HPDE6-E6E7 (cell line): Measurements from ENCODE around the gene SCAMP5.

Source experiments
- DNase-seq: peaks from one replicate; pipeline ENCODE4 v3.0.0; 2011; ENCODE audit warnings: missing footprints; ENCODE audit errors: extremely low spot score

SCAMP5 gene

DNA sequence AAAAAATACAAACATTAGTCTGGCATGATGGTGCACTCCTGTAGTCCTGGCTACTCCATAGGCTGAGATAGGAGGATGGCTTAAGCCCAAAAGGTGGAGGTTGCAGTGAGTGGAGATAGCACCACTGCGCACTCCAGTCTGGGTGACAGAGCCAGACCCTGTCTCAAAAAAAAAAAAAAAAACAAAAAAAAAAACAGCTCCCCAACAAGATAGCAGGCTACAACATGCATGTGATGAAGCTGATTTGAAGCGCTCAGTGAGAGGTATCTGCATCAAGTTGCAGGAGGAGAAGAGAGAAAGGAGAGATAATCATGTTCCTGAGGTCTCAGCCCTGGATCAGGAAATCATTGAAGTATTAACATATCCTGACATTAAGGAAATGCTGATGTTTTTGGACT is 27.4 kb downstream of the SCAMP5 start:
- no peak for DNase-seq

DNA sequence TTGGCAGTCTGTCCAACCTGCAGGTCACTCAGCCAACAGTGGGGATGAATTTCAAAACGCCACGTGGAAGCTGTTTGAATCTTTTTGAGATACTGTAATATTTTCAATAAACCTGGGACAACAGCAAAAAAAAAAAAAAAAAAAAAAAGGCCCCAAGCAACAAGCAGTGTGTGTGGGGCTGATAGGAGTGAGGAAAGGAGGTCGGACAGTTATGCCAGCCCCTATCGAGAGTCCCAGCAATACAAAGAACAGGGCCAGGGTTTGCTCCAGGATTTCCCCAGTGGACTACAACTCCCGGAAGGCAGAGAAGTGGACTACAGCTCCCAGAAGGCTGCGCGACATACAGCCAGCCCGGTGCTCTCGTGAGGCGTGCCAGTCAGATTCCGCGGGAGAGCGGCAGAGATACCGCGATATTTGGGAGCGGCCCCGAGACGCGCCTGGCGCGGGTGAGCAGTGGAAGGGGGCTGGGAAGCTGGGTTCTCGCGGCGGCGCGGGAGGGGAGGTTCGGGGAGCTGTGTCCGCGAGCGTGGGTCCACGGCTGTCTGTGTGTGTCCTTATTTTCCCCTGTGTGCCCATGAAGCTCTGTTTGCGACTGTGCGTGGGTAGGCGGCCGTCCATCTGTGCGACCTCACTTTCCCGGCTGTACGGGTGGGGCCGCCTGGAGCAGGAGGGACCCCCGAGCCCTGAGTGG is 28.0 kb downstream of the SCAMP5 start, which contains the start of gene PPCDC:
Gene PPCDC (plus strand): TSS at position 410 of the 691 bp plus-strand sequence. CDS start 4,729 bp downstream, outside the sequence.
- peak; percentile 100 for DNase-seq

DNA sequence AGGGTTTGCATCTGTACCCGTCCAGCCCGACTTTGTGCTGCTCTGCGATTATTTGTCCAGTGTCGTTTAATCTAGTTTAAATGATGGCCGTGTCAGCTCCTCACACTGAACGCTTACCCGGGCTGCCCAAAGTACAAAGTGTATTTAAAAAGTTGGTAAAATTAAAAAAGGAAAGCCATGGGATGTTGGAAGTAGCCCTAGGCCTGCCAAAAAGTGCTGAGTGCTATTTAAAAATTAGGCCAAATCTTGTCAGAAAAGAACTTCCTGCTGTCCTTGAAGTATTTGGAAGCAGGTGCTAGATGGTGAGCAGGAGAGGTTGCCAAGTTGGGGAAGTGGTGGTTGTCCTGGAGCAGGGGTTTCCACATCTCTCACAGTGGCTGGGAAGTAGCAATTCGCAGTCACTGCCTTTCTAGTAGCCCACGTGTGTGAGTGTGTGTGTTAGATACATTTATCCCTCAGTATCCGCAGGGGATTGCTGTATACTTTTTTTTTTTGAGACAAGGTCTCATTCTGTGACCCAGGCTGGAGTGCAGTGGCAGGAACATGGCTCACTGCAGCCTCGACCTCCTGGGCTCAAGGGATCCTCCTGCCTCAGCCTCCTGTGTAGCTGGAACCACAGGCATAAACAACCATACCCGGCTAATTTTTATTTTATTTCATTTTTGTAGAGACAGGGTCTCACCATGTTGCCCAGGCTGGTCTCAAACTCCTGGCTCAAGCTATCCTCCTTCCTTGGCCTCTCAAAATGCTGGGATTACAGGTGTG is 28.7 kb downstream of the SCAMP5 start:
- DNase-seq: no peak

DNA sequence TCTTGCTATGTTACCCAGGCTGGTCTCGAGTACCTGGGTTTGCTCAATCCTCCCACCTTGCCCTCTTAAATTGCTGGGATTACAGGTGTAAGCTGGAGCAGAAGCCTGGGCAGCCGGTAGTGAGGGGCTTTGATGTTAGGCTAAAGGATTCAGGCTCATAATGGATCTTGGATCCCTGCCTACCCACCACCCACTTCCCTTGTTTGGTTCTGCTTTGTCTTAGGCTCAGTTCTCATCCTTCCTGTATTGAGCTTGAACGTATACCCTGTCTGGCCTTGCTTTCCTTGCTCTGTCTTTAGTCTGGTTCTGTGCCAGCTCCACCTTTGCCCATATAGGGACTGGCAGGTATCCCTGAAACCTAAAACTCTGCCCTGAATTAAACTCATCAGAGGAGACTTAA is 29.7 kb downstream of the SCAMP5 start:
- DNase-seq: no peak

DNA sequence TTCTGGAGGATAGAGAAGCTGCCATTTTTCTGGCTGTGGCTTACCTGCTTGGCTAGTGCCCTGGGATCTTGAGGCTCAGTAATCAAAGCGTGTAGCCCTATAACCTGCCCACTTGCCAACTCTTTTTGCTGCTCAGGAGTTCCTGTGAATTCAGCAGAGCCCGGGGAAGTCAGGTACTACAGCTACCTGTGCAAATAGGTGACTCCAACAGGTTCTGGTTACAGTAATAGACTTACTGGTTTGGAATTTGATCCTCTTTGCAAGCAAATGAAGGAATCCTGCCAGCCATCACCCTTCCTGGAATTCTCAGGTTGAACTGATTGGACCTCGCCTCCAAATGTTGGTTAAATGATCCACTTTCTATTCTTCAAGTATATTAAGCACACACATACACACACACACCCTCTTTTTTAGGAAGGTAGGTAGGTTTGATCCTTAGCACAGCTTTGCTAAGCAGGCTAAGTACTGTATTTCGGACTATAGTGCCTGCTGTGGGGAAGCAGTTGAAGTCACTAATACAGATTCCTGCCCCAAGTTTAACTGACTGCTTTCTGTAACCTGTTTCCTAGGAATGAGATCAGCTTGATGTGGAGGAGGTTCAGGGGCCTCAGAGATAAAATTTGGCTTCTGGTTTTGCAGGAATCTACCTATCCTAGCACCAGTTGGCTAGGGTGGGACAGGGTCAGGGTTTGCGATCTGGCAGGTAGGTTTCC is 30.3 kb downstream of the SCAMP5 start:
- no peak for DNase-seq

DNA sequence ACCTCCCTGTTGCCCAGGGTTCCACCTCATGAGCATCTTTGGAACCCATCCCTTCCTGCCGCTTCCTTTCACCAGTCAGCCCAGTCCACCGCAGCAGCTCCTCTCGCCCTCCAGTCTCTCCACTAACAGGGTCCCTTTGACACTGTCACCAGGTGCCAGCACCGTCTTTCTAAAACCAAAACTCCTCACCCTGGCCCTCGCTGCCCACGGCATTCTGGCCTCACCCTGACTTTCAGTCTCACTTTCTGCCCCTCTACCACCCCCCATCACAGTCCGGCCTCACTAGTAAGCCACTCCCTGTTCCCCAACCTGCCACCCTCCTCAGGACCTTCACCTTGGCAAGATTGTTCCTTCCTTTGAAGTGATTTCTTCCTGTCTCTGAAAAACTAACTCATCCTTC is 32.2 kb downstream of the SCAMP5 start:
- no peak for DNase-seq

DNA sequence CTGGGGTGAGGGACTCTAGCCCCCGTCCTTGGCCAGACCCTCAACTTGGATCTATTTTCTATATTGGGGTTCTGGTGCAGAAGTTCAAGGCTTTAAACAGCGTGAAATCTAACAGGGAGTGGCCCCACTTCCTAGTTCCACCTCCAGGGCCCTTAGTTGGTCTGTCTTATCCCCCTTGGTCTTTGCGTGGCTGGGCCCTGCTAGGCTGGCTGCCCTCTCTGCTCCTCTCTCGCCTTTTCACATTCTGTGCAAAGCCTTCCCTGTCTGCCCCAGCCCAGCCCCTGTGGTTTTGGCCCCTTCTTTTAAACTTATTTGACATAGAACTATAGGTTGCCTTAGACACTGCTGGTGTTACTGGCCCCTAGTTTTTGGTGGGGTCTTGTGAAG is 33.6 kb downstream of the SCAMP5 start:
- DNase-seq: no peak

DNA sequence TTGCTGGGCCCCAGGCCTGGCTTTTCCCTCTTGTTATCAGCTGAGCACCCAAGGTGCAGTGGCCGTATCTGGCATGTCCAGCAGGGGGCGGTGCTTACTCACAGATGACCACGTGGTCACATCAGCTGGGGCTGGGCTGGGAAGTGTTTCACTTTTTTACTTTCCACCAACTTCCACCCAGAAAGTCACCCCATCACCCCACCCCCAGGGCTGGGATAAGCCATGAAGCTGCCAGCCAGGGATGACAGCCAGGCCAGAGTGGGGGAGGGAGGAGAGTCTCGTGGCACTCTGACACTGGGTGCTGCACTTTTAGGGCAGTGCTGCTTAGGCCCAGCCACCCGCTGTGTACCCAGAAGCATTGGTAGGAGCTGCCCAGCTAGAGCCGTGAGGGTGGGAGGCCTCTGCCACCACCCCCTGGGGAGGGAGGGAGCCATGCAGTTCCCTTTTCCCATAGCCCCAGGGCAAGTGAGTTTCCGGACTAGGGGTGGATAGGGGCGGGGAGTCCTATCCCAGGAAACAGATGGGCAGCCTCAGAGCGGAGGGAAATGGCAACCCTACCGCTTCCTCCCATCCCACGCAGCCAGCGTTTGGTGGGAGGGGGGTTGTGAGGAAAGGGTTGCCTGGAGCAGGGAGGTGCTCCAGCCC is 34.1 kb downstream of the SCAMP5 start:
- DNase-seq: peak; percentile 79

DNA sequence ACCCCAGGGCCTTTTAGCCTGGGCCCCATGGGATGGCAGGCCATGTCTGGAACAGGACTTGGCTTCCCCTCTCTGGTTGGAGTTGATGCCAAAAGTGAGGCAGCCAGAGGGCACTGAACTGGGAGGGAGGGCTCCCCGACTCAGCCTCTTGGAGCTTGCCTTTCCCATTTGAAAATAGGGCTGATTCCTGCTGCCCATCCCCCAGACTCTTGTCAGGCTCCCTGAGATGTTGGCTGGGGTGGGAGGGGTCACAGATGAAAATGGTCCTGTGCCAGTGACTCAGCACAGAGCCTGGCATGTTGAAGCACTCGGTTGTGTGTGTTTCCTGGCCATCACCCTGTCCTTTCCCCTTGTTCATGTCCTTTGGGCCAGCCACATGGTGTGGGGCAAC is 34.7 kb downstream of the SCAMP5 start:
- no peak for DNase-seq

DNA sequence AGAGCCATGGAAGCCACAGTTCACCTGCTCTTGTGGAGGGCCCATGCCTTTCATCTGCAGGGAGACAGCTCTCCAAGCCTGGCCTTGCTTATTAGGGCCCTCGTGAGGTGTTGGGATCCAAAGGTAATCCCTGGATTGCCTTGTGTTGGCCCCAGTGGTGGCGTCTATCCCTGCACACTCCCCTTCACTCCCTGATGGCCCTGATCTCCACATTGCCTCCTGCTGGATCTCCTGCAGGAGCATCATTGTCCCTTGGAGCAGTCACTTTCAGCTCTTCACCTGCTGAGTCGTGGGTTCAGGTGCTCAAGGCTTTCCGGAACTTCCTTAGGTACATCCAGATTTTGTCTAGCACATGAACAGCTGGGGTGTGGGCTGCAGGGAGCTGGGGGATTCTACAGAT is 35.1 kb downstream of the SCAMP5 start:
- no peak for DNase-seq

DNA sequence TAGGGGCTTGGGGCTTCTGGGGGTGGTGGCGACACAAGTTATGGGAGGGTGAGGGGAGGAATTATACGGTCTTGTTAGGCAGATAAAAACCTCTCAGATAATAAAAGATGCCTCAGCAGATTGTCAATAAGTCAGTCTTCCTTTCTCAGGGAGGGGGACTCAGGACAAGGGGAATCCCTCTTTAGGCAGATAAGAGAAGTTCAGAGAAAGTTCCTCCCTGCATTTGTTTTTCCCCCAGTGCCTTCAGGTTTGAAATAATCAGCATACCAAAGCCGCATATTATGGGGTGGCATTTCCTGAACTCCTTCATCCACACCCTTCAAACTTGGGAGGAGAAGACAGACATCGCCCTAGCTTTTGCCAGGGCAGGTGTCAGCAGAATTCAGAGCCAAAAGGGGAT is 36.5 kb downstream of the SCAMP5 start:
- DNase-seq: no peak

DNA sequence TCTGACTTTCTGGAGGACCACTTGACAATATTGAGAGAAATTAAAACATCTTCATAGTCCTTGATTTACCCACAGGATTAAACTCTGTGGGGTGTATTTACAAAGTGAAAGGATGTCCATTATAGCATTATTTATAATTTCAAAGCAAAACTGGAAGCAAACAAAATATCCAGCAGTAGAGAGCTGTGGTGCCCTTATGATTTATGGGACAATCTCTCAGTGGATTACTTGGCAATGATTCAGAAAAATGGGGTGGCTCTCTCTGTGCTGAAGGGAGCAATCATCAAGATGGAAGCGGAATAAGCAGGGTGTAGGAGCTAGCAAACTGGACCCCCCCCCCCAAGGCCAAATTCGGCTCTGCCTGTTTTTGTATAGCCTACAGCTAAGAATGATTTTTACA is 37.0 kb downstream of the SCAMP5 start:
- DNase-seq: no peak

DNA sequence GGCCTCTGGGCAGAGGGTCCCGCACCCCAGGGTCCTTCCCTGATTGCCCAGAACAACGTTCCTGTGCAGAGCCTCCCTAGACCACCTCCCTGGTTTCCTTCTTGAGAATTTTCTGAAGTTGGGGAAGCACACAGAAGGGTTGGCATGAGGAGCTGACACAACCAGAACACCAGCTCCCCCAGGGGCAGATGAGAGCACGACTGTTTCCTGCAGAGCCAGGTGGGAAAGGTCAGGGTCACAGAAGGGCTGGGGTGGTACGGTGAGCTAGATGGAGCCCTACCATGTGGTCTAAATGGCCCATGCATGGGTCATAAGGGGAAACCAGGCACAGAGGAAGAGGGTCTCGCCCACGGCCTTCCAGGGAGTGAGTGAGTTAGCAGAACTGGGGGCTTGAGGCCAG is 38.4 kb downstream of the SCAMP5 start:
- no peak for DNase-seq

DNA sequence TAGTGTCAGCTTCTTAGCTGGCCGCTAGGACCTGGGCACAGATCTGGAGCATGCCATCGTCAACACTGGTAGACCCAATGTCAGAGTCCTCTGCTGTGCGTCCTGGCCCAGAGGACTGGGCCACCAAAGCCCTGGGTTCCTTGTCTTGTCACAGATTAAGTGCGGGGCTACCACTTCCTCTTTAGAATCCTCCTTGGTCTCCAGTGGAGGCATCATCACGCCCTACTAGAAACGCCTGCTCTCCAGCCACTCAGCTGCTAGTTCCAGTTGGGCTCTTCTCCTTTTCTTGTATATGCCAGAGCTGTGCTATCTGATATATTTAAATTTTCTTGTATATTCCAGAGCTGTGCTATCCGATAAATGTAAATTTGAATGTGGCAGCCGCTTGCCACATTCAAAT is 39.3 kb downstream of the SCAMP5 start:
- DNase-seq: no peak

DNA sequence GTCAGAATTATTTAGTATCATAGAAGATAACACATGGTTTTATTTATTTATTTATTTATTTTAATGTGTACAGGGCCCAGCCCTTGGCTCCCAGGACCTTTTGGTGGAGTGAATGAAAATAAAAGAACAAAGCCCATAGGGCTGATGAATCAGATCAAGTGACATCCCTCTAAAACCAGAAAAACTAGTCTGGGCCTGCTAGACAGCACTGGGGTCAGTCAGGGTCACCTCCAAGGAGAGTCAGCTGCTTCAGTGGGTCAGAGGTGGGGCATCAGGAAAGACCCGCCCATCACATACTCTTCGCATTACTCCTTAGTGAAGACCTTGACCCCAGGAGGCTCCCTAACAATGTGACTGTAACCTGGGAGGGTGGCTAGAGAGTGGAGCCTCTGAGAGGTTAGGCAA is 40.9 kb downstream of the SCAMP5 start:
- peak; percentile 89 for DNase-seq

DNA sequence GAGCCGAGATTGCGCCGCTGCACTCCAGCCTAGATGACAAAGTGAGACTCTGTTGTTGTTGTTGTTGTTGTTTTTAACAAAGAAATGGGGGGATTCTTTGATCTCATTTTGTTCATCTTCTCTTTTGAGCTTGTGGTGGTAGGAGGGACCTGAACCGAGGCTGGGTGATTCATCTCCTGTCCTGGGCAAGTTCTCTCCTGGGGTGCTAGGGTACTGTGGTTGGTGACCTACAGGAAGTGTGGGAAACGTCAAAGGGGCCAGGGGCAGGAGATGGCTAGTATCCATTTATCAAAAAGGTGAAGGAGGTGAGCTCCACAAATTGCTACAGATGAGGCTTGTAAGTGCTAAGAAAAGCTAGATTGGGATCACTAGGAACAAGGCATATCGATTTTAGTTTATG is 42.3 kb downstream of the SCAMP5 start:
- DNase-seq: no peak

DNA sequence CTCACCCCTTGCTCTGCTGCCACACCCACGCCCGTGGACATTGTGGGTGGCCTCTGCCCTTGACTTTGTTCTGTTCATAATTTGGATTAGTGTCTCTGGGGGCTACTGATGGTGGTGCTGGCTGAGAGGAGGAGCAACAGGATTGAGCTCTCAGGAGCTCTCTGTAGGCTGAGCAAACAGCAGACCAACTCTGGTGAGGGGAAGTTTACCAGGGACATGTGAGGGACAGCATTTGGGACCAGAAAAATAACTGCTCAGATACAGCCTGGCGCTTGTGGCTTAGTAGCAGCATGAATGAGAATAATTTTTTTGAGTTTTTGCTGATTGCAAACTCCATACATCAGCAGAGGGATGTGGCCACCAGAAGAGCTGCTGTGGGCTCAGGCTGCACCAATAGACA is 42.9 kb downstream of the SCAMP5 start:
- no peak for DNase-seq

DNA sequence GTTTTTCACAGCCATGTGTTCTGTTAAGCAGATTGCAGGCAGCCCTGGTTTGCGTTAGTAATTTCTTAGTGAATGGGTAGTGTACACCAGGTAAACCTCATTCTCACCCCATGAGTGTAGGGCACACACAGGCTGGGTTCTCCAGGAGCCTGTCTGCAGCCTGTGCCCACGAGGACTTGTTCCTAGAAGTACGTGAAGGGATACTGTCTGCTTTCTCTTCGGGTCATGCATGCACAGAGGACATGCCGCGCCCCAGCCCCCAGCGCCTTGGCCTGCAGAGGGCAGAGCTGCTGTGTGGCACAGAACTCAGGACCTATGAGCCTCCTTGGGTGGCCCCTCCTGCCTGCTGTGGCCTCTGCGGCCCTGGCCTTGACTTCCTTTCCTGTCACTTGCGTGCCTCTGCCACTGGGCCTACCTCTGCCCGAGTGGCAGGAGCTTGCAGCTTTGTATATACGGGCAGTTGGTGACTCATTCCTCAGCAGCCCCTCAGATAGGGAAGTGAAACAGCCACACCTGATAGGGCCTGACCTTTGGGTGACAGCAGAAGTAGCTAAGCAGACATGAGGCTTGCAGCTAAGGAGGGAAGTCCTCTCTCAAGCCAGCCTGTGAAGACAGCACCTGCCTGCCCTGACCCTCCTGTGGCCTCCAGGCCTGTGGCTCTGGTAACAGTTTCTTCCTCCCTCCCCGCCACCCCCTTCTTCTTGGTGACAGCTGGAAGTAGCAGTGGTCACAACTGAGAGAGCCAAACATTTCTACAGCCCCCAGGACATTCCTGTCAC is 47.6 kb downstream of the SCAMP5 start:
- DNase-seq: no peak

DNA sequence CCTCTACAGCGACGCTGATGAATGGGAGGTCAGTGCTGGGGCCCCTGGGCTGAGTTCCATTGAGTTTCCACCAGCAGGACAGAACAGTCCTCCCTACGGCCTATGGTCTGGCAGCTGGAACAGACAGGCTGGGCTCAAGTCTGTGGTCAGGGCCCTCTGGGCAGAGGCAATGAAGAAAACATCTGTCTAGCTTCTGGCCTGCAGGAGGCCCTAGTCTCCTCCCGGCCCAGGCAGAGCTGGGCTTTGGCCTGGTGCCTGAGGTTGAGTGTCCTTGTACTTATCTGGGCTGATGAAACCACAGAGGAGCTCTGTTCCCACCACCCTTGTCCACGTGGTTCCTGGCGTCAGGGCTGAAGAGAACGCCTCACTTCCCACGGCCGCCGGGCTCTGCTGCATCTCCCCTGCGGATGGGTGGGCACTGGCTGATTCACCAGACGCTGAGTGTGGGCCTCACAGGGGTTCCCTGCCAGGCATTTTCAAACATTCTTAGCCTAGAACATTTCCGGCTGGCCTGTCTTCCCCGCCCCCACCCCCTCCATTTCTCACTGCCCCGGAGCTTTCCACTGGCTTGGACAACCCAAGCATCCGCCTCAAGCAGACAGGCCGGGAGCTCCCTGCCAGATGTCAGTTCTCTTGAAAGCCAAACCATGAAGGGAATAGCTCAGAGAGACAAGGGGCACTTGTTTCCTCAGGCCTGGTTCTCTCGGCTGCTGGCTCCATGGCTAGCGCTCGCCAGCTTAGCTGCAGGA is 48.3 kb downstream of the SCAMP5 start:
- DNase-seq: no peak

DNA sequence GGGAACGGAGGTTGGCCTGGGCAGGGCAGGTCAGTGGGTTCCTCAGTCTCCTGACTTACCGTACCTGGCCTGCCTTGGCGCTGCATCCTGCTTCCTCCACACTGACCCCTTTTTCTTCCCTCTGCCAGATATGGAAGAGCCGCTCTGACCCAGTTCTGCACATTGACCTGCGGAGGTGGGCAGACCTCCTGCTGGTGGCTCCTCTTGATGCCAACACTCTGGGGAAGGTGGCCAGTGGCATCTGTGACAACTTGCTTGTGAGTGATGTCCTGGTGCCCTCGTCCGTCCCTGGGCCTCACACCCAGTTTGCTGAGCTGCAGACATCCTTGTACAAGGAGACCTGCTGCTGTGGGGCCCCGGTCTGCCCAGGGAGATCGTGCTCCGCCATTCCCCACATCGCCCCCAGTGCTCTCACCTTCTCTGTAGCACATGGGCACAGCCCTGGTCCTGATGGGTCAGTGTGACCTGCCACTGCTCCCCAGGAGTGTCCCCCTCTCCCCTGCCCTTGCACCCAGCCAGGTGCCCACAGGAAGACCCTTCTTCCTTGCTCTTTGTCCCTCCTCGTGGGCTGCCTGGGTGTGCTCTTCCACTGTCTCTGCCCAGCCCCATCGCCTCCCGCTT is 49.0 kb downstream of the SCAMP5 start:
- no peak for DNase-seq
